ENCODE measurements around the gene CTSE.
A peak's percentile ranks its signal among the peaks of the same experiment; 100 is the strongest.

The CTSE gene

DNA sequence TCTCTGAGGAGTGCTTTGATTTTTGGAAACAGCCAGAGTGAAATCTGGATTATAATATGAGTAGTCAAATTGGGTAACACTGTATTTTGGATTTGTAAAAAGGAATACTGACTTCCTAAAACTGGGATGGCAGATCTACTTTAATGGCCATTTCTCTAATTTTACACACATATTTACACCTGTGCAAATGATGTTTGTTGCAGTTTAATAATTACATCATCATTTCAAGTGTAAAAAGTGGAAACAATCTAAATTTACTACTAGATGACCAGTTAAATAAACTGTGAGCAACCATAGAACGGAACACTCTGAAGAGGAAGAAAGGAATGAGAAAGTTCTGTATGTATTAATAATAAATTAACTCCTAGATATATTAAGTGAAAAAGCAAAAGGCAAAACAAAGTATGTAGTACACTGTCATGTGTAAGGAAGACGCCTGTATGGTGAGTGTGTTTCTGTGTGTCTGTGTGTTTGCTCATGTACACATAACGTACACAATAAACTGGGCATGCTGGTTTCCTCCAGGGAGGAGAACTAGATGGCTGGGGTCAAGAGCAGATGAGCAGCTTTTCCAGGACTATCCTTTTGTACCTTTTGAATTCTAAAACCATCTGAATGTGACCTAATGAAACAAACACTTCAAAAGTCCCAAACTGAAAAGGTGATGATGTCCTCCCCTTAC is 26.4 kb upstream of the CTSE start:
- no peak for DNase-seq

DNA sequence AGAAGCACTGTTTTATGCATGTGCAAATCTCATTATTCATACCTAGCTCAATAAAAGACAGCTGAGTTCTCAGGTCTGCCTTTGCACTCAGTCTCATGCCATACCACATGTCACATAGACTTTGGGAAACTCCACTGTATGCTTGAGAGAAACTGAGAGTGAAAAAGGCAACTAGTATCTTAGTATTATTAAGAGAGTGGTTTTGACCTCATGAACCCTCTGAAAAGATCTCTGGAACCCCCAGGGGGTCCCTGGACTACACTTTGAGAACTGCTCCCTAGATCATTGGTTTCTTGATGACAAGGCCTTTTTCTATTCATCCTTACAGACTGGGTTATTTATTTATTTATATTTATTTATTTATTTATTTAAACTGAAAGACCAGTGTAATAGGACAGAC is 25.6 kb upstream of the CTSE start:
- no peak for DNase-seq

DNA sequence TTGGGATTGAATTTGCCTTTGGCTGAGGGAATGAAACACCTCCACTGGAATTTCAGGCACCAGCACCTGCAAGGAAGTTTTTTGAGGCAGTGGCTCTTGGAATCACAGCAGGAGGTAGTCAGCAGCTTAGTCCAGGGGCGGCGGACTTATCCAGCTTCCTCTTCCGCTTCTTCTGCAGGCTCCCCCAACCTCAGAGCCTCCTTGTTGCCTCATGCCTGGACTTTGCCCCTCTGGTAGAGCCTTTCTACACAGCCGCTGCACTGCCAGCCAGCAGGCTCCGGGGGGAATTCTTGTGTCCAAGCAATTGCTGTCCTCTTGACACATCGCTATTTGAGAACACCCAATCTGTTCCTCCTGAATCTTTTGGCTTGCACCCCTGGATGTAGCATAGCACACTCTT is 24.9 kb upstream of the CTSE start:
- no peak for DNase-seq

DNA sequence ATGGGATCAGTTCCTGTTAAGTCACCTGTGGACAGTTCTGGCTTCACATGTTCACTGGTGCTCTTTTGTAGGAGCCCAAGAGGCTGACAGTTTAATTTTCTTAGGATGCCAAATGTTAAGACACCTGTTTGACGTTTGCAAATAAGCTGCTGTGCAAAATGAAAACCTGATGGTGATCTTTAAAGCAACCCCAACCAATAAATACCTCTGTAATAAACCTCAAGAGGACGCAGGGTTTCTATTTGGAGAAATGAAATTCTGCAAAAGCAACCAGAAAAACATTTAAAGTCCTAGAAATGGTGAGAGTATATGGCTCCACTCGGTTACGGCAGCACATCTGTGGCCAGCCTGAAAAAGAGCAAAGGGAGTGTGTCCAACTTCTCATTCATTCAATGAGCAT is 23.6 kb upstream of the CTSE start:
- no peak for DNase-seq

DNA sequence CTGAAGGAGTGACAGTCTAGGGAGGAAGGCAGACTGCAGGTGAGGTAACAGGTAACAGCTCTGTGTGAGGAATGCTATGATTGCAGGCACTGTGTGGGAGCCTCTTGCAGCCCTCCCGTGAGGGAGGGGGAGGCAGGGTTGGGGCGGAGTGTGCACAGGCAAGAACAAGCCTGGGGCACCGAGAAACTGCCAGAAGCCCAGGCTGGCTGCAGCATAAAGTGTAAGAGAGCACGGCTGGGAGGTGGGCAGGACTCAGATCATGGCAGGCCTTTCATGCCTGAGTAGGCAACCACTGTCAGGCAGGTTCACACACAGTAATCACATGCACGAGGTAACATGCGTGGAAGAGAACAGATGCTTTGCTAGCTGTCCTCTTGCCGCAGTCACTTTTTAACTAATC is 17.9 kb upstream of the CTSE start:
- DNase-seq = no peak

DNA sequence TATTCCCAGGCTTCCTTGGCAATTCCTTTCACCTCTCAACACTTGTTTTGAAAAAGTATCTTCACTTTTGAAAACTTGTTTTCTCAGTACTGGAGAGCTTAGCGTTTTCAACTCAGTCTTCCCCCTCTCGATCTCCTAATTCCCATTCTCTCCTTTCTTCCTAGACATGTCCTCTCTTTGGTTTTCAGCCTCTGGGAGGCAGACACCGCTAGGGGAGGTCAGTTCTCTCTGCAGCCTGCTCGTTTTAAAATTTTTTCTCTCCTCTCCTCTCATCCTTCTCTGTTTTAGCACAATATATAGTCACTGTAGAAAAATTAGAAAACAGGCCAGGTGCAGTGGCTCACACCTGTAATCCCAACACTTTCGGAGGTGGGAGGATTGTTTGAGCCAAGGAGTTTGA is 16.6 kb upstream of the CTSE start:
- DNase-seq = no peak

DNA sequence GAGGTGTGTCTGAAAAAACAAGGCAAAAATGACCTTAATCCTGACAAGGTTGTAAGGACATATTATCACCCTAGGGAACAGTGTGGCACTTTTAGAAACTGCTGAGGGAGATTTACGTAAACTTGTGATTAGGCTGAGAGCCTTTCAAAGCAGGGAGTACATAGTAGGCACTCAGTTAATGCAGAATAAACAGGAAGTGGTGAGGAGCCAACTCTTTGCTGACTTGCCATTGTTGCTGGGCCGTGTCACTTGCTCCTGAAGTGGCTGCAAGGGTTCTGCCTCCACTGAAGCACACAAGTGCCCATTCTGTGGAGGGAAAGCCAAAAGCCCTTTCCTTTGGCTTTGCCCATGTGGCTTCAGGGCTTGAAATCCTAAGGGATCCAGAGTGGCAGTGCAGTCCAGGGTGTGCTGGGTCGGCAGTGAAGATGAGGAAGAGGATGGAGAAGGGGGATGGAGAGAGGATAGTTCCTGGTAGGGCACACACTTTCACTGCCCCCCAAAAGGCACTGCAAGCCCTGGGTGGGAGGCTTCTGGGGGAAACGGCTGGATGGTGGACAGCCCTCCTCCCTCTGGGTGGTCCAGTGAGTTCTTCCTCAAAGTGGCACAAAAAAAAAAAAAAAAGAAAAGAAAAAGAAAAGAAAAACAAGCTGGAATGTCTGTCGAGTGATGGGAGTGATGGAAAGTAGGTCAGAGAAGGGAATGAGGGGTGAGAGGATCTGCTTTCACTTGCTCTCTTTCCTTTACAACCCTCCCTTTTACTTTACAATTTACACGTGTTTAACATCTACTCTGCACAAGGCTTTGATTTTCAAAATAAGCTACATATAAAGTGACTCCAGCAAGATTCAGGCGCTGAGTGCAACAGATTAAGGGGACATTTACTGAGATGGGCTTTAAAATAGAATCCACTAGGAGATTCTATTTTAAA is 15.6 kb upstream of the CTSE start:
- no peak for DNase-seq

DNA sequence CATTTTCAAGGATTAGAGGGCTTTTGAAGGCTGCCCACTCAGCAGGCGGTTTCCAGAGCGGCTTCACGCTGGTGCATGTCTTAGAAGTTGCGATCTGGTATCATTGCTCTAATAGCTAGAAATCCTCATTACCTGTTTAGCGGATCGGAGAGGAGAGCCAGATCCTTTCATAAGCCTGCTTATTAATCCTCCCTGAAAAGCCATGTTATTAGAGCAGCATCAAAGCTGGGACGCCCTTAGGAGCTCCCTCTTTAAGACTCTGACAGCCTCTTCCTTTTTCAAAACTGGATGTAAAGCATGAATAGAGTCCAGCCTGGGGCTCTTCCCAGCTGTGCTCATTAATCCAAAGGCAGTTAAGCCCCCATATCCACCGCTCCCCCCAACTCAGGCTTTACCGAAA is 13.9 kb upstream of the CTSE start:
- no peak for DNase-seq

DNA sequence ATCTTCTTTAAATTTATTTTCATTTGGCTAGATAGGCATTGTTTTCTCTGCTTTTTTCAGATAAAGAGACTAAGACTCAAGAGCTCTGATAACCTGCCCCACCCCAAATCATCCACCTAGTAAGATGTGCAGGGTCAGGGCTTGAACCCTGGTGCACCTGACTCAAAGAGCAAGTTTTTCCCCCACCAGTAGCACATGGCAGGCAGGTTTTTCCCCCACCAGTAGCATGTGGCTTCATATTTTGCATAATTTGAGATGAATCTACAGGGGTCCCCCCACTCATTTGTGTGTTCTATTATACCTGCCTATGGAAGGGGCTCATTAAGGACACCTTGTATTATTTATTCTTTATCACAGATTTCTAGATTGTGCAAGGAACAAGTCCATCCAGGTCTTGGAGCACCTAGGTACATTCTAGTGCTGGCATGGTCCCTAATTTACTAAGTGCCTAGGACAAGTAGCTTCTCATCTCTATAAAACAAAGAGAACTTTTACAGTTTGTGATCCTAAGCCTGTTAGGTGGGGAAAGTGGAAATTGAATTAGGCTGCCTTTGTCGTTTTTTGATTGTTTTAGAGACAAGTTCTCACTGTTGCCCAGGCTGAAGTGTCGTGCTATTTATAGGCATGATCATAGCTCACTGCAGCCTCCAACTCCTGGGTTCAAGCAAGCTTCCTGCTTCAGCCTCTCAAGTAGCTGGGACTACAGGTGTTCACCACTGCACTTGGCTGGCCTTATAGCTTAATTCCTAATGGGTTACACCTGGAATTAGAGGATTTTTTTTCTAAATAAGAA is 13.2 kb upstream of the CTSE start:
- DNase-seq = no peak

DNA sequence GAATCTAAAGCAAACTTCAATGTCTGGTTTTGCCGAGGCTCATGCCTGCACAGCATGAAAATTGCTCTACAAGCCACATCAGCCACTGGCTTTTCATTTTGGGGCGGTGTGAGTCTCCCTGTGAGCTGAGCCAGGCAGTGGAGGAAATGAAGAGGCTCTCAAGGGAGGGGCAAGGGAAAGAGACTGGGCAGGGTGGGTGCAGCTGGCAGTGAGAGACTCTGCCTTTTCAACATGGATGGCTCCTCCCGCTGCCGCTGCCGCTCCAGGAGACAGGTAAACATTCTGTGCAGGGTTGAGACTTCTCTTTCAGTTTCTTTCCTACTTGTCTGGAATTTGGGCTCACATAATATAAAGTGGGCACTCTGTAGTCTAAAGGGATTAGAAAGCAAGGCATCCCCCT is 11.3 kb upstream of the CTSE start:
- no peak for DNase-seq

DNA sequence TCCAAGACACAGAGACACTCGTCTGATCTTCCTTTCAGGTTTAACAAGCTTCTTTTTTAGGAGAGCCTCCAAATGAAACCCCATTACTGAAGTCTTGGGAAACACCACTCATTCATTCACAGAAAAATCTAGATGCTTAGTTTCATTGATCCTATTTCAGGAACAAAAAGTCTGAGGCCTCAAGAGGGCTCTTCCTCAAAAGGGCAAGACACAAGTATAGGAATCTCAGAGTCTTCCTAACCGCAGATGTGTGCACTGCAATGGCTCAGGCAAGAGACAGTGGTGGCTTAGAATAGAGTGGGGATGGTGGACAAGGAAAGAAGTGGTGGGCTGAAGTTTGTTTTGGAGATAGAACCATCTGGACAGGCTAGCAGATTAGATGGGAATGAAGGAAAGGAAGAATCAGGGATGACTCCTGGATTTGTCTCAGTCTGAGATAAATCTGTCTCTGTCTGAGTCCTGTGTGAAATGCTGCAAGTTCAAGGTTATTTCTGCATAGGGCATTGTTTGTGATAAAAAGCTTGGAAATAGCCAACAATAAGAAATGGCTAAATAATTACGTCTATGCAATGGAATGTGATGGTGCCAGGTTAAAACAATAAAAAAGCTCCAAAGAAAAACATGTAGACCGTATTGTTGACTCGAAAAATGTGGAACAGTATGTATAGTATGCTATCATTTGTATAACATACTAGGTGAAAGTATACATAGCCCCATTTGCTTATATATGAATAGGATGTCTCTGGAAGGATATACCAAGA is 8.9 kb upstream of the CTSE start:
- no peak for DNase-seq

DNA sequence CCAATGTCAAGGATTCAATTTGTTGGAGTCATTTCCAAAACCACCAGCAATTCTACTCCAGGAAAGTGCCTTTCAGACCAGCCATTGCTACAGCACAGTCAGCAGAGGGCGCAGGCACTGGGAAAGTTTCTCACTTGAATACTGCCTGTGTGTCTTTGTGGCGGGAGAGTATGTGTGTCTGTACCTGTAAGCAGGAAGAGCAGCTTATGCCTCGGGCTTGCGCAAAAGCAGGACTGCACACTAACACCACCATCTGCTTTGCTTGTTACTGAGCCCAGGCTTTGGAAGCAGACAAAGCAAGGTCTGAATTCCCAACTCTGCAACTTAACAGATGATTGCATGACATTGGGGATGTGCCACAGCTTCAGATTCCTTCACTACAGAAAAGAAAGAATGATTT is 7.0 kb upstream of the CTSE start:
- peak; percentile 75 for DNase-seq

DNA sequence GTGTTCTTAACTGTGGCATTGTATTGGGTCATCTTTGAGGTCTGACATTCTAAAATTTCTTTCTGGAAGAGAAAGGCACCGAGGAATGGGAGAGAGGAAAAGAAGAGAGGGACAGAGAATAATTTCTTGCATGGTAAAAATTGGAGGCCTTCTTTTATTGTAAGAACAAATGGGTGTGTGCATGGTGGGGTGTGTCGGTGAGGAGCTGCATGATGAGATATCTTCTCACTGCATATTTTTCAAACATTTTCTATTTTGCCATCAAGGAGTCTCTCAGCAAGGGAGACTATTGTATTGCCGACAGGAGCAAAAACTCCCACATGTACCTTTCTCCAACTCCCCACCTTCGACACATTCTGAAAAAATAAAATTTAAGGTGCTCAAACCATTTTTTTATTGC is 6.5 kb upstream of the CTSE start:
- no peak for DNase-seq

DNA sequence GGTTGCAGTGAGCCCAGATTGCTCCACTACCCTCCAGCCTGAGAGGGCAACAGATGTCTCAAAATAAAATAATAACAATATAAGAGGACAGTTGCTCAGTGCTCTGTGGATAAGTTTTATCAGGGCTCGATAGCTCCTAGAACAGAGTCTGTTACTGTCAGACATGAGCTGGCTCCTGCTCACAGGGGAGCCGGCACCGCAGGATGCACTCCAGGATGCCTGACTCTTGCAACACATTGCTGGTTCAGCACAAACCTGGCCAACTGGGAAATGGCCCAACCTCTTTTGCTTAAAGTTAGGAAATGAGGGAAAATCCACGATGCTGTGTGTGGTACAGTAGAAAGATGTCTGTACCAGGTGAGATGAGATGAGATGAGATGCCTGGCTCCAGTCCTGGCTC is 5.8 kb upstream of the CTSE start:
- DNase-seq = no peak

DNA sequence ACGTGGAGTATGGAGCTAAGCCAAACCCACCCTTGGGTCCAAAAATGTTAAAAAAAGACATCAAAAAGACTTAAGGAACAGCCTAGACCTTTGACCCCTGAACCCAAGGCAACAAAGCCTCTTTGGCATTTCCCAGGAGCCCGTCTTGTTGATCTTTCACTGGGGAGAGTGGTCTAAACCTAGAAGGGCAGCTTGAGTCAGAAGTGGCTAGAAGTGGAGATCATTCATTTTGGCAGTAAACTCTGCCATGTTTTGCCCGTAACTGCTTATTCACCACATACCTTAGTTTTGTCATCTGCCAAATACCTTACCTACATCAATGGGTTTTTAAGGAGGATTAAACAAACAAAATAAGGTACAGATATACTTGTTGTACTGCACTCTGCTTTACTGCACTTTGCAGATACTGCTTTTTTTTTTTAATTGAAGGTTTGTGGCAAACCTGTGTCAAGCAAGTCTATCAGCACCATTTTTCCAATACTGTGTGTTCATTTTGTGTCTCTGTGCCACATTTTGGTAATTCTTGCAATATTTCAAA is 1.7 kb upstream of the CTSE start:
- no peak for DNase-seq

DNA sequence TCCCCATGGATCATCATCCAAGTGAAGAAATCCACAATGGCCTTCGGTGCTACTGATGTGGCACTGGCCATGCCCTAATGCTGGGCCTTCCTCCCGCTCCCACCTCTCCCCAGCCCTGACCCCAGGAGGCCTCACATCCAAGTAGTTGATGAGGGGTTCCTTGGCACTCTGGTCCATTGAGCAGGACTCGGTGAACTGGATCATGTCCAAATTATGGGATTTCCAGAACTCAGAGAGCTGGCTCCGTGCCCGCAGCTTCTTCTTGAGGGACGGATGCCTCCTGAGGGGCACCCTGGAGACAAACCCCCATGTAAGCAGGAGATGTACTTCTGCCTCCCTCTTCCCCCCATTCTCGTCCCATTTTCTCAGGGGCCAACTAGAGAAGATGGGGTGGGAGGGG is 929 bp downstream of the CTSE start:
- DNase-seq = no peak

DNA sequence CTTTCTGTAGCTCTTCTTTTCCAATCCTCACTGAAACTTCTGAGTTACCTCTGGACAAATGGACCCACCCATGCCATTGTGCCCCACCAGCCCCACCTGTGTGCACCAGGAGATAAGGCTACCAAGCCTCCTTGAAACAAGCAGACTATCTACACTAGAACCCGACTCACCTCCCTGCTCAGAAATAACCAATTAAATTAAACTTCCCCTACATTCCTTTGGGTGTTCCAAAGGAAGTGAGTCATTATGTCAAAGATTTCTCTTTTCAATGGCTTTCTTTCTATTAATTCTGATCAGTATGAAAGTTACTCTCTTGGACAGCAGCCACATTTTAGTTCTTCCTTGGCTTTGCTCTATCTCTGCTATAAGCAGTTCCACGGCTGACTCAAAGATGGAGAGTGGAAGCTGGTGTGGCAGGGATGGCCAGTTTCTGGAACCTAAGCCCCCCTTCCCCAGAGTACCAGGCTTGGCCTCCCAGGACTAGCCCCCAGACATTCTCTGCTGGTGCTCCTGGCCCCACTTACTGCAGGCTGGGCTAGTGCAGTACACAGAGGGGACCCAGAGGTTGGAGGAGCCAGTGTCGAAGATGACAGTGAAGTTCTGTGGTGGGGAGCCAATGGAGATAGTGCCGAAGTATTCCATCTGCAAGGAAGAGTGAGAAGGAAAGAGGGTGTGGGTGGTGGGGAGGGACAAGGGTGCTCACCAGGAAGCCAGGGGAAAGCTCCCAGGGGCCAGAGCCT is 1.9 kb downstream of the CTSE start:
- DNase-seq = no peak

DNA sequence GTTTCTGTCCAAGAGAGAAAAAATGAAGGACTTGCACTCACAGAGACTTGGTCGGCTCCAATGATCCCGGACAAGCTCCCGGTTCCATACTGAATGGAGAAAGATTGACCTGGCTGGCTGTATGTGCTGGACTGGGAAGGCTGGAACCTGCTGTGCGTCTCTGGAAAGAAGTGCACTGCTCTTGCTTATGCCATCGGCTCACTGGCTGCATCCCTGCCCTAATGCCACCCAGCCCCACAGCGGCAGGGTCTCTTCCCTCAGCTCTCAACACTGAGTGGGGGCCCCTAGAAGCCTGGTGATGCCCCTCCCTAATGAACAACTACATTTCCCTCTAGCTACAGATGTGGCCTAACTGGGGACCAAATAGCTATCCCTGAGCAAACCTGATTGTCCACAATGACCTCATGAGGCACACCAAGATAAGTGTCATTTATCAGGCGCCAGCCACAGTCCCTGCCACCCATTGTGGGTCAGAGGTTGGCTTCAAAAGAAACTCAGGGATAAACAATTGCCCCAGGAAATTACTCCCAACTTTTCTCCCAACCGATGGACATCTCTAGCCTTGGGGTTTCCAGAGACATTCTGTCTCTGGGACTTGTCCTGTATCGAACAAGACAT is 2.6 kb downstream of the CTSE start:
- DNase-seq = no peak

DNA sequence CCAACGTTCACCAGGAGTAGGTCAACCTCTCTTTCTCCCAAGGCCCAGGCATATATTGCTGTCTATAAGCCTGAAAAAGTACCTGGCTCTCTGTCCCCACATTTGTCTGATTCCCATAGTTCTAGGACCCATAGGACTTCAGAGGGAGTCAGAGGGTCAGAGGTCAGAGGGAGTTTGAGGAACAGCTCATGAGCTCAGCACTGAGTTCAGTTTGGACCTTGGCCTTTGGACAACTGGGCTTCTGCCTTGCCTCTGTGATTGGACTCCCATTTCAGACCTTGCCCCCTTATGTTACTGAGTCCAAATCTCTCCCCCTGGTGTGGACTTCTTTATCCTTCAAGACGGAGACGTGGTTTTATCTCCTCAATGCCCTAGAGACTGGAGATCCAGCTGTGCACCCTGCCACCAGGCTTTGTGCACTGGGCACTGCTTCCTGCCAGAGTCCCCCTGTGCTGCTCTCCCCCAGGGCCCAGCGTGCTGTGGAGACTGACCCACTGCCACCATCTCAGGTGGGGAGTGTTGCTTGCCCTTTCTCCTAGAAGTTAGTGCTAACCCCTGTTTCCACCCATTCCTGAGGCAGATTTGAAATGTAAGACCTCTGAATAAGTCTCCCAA is 3.2 kb downstream of the CTSE start:
- no peak for DNase-seq

DNA sequence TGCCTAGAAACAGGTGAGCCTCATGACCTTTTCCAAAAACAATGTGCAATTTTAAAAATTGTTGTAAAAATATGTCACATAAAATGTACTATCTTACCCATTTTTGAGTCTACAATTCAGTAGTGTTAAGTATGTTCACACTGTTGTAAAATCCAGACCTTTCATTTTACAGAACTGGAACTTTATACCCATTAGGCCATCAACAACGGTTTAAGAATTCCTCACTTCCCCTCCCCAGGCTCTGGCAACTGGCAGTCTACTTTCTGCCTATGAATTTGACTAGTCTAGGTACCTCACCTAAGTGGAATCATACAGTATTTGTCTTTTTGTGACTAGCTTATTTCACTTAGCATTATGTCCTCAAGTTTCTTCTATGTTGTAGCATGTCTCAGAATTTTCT is 8.6 kb downstream of the CTSE start:
- no peak for DNase-seq

DNA sequence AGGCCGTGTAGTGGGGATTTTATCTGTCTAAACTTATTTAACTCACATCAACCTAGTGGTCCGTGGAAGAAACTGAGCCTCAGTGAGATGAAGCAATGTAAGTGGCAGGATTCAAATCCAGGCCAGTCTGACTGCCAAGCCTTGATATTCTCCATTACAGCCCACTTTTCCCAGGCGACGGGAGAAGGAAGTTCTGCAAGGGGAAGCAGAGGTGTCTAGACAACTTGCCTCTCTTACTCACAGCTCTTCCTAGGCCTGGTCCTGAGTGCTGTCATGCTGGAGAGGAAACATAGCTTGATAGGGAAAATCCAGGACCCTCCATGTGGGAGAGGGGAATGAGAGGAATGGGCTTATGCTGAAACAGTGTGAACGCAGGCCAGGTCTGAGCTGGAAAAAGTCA is 9.1 kb downstream of the CTSE start:
- DNase-seq = peak; percentile 10
